Measurements from ENCODE around the gene LRRC45.

DNA sequence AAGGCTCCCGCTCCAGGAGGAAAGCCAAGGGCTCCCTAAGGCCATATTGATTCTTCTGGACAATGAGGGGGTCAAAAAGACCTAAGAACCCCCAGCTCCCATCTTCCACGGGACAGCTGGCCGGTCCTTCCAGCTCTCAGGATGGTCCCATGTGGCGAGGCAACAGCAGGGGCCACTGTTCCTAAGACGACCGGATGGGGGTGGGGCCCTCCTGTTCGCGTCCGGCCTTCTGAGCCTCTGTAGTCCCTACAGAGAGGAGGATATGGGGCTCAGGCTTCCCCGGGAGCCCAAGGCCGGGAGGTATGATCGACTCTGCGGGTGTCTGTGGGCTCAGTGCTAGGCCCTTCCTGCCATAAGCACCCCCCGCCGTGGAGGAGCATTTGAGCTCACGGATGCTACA lies 20.4 kb downstream of the LRRC45 start:
- TF ChIP-seq, protein P1, sequence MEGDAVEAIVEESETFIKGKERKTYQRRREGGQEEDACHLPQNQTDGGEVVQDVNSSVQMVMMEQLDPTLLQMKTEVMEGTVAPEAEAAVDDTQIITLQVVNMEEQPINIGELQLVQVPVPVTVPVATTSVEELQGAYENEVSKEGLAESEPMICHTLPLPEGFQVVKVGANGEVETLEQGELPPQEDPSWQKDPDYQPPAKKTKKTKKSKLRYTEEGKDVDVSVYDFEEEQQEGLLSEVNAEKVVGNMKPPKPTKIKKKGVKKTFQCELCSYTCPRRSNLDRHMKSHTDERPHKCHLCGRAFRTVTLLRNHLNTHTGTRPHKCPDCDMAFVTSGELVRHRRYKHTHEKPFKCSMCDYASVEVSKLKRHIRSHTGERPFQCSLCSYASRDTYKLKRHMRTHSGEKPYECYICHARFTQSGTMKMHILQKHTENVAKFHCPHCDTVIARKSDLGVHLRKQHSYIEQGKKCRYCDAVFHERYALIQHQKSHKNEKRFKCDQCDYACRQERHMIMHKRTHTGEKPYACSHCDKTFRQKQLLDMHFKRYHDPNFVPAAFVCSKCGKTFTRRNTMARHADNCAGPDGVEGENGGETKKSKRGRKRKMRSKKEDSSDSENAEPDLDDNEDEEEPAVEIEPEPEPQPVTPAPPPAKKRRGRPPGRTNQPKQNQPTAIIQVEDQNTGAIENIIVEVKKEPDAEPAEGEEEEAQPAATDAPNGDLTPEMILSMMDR (IDR thresholded peaks at IDR 0.05) = no peak
- TF ChIP-seq POLR2A (IDR thresholded peaks at IDR 0.05) = no peak

Data from heart left ventricle (tissue), 13 donors.